HG03442 (cell line): ENCODE measurements around the gene PFKFB2.

Experiments used
- ATAC-seq: cut with Tn5 transposase; IDR thresholded peaks from one replicate; pipeline ENCODE4 v1.9.1; 2021; ENCODE audit warnings: mild to moderate bottlenecking, moderate library complexity; ENCODE audit not compliant: unreplicated experiment

PFKFB2 gene

GRCh38 chr1:207052911-207053769 is at the start of gene PFKFB2:
PFKFB2 (plus strand) TSS chr1:207053275; CDS start chr1:207054718, 1,443 bp downstream.
- peak; percentile 71 for ATAC-seq

- no peak for ATAC-seq
Measured at GRCh38 chr1:207004931-207005830, 47.9 kb upstream of the PFKFB2 start.

DNA sequence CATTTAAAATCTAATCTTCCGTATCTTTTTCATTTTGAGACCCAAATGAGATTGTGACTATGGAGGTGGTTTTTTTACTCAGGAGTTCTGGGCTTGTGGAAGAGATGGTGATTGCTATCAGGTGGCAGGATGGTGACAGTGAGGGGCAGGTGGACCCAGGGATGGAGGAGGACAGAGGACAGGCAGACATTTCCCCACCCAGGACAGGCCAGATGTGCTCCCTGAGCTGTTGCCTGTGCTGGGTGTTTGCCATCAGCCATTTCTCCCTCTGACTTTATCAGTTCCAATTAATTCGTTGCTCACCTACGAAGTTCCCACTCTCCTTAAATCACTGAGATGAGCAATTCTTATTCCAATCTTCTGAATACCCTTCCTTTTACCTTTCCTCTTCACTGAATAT is 47.0 kb upstream of the PFKFB2 start:
- no peak for ATAC-seq

- no peak for ATAC-seq
Measured at GRCh38 chr1:207006914-207007313, 46.2 kb upstream of the PFKFB2 start.

DNA sequence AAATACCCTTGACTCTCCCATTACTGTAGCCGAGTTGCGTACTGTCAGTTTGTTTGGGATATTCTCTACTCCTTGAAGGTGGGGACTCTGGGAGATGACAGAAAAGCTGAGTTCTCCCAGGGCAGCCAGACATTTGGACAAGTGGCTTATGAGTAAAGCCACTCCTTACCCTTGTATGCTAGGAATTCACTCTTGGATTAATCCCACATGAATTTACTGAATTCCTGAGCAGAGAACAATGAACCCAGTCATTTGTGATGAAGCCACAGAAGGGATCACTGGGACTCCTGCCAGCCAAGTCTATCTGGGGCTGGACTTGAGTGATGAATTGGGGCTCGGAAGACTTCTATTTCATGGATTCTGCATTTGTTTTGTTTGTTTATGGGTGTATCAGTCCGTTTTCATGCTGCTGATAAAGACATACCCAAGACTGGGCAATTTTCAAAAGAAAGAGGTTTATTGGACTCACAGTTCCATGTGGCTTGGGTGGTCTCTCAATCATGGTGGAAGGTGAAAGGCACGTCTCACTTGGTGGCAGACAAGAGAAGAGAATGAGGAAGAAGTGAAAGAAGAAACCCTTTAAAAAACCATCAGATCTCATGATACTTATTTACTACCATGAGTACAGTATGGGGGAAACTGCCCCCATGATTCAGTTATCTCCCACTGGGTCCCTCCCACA is 45.6 kb upstream of the PFKFB2 start:
- ATAC-seq, result no peak

GRCh38 chr1:207009182-207009850 is 43.8 kb upstream of the PFKFB2 start:
- ATAC-seq, result no peak

DNA sequence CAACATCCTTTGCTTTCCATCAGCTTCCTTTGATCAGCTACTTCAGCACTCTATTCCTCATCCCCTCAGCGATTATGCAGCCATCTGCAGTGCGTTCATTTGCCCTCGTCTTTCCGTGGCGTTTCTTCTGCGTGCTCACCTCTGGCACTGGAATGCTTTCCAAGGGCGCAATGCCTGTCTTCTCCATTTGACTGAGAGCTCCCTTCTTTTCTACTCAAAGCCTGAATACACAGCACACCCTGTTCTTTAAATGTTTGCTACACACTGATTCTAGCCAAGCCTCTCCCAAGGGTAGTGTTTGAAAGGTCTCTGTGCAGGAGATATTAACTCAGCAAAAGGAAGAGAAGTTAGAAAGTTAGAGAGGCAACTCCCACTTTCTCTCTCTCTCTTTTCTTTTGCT is 43.1 kb upstream of the PFKFB2 start:
- no peak for ATAC-seq

DNA sequence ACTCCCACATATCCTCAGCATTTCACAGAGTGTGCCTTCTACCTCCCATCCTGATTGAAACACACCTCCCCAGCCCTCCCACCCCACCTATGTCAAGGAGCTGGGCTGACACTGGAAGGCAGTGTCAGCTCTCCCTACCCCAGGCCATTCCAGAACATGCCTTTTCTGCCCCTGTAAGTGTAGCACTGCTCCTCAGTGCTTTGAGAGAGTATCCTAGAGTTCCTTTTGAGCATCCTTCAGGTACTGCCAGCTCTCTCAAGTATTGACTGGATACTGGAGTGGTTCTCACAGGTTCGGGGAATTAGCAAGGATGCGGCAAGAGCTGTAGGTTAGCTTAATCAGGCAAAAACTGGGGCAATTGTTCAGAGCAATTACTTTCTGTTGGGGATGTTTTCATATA is 42.3 kb upstream of the PFKFB2 start:
- no peak for ATAC-seq

- no peak for ATAC-seq
Measured at GRCh38 chr1:207013321-207014085, 39.6 kb upstream of the PFKFB2 start.

DNA sequence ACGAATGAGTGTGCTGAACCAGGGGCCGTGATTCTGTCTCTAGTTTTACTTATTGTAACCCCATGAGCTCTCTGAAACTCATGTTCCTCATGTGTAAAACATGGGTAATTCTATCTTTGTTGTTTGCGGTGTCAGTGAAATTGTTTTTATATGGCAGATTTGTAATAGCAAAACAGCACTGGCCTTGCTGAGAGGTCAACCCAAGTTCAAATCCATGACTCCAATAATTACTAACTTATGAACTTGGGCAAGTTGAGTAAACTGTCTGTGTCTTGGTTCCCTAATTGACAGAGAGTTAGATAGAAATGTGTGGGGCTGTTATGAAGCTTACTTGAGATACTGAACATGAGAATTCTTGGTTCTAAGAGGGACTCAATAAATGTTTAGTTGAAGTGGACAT is 38.3 kb upstream of the PFKFB2 start:
- ATAC-seq, result no peak

DNA sequence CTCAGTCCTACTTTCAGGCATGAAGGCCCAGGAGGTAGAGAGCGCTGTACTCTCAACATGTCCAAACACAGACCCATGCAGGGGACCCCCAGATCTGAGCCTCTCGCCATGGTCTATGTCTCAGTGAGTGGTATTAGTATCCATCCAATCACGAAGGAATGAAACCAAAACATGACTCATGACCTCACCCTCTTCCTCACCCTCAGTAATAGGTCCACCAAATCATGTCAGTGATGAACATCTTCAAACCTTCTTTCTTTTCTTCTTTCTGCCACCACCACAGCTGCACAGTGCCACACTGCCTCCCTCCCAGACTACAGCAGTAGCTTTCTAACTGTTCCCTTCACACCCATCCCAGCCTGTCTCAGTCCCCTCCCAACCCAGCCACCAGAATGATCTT is 37.3 kb upstream of the PFKFB2 start:
- ATAC-seq, result no peak

DNA sequence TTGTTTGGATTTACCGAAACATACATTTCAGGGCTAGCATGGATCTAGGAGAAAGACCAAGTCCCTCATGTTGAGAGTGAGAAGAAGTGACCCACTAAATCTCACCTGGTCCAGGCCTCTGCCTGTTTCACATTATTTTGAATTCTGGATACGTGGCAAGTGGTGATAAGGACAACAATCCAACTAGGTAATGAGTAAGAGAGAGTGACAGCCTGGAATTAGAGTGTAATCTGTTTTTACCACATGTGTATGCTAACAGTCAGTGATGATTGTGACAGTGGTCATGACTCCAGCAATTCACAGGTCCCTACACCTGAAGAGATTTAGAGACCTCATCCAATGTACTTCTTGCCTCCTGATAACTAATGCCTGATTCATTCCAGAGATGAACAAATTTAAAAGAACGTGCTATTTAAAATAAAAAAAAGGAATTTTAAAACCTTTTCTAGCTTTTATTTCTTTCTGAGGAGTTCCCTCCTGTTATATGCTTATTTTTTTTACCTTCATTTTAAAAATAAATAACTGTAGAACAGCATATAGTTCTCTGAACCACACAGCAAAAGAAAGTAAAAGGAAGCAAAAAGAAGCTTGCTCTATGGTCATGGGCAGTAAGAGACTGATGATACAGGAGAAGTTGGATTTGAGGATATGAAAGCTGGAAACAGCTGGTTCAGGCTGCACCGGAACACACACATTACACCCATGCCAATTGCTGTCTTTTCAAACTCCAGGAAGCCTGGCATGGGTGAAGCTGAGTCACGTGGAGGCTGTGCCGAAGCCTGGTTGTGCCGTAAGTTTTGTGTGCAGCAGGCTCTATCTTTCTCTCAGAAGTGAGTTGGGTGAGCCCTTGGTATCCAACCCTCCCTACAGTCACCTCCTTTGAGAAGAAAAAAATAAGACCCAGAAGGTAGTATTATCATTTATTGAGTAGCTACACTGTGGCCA is 35.2 kb upstream of the PFKFB2 start:
- no peak for ATAC-seq

GRCh38 chr1:207018707-207019106 is 34.4 kb upstream of the PFKFB2 start:
- no peak for ATAC-seq

DNA sequence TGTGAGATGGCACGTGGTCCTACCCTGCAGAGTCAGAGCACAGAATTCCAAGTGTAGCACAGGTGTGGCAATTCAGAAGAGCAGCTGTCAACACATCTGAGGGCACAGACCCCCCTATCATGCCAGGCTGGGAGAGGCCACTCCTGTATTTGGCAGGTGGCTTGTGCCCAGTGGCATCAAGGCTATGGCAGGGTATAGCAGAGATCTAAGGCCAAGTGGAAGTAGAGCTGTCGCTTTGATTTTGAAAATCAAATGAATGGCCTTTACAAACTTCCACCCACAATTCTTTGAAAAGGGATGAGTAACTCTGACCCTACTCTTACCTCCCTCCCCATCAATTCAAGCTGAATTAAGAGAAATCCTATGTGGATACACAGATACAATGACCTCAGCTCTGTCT is 33.9 kb upstream of the PFKFB2 start:
- no peak for ATAC-seq

DNA sequence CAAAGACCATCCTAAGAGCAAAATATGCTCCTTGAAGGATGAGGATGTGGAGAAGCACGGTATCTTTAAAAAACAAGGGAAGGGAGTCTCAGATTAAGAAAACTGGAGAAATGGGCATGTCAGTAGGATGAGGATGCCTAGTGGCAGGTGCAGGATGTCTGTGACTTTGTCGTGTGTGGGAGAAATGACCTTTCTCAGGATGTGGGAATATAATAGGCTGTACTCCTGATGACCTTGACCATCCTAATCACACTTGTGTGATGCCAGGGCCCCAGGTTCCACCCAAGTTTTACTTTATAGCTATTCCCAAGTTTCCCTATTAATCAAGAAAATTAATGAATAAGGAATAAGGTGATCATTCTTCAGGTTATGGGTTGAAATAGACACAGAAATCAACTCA is 33.4 kb upstream of the PFKFB2 start:
- no peak for ATAC-seq

DNA sequence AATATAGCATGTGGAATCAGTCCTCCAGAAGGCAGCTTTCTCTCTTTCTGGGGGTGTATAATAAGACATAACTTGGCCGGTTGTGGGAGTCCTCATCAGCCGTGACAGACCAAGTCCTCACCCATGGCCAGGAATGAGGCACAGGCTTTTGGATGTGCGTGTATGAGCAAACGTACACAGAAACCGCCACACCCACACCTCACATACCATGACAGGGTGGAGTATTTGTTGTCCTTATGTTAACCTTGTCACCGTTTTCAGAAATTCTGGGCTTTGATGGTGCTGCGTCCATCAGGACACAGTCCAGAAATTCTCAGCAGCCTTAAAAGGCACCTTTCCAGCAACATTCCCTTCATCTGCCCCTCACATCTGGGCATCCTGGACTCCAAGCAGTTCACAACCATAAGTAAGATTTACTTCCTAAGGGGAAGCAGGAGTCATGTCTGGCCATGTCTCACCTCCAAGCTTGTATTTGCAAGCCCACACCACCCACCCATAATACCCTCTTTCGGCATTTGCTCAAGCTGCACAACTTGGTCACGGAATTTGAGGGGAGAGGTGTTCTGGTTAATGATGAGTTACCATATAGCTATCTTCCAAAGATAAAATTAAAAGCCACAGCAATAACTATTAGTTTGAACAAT is 32.9 kb upstream of the PFKFB2 start:
- ATAC-seq, result no peak

GRCh38 chr1:207020709-207021107 is 32.4 kb upstream of the PFKFB2 start:
- ATAC-seq, result no peak

DNA sequence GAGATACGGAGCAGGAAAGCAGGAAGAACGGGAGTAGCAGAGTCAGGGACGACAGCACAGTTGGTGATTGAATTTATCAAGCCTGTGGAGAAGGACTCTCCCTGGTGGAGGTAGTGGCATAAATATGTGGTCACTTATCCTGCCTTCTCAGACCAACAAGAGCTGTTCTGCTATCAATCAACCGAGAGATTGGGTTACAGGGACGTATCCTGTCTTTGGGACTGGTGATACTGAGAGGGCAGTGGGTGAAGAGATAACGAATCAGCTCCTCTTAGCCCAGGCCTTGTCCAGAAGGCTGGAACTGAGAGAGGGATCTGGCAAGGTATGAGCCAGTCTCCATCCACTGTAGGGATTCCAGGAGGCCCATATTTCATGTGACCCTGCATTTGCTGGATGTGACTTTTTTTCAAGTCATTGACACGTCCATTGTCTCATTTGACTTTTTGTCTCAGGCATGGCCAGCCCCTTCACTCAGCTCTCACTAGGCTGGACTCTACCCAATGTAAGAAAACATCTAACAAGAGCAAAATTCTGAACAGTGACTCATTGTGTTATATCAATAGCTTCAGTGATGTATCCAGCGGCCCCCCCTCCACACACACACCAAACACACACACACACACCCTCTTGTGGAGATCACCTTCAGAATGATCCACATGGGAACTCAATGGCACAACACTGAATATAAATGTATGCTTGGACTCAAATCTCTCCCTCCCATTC is 31.8 kb upstream of the PFKFB2 start:
- no peak for ATAC-seq
